OCI-LY3 (cell line): ENCODE measurements around the gene TSPAN3.

Experiments
- H2AFZ ChIP-seq: fragments of 200-600, 300-600 bp; shearing (Covaris generic); 2 replicates; pipeline ENCODE4 v1.6.0; 2014; ENCODE audit warnings: antibody characterized with exemption, low read depth, low read length
- H3K27ac ChIP-seq: fragments of 200-600, 300-600 bp; sonication (generic); 2 replicates; pipeline ENCODE4 v1.5.1; 2014; ENCODE audit warnings: mild to moderate bottlenecking, low read length, moderate library complexity, mixed read lengths
- H3K27me3 ChIP-seq: fragments of 200-600, 300-600 bp; sonication (generic); 2 replicates; pipeline ENCODE4 v1.6.1; 2014; ENCODE audit warnings: low read depth, low read length, mixed read lengths
- H3K36me3 ChIP-seq: fragments of 200-600, 300-600 bp; sonication (generic); replicated peaks from 2 replicates; pipeline ENCODE3; 2014; ENCODE audit warnings: low read depth, low read length, mixed read lengths
- H3K4me1 ChIP-seq: fragments of 300-600, 200-600 bp; sonication (generic); 2 replicates; pipeline ENCODE4 v1.6.1; 2014; ENCODE audit warnings: low read length, mixed read lengths
- H3K4me2 ChIP-seq: fragments of 200-600, 300-600 bp; sonication (generic); 2 replicates; pipeline ENCODE4 v1.6.1; 2014; ENCODE audit warnings: low read length, mixed read lengths
- H3K4me3 ChIP-seq: fragments of 300-600, 200-600 bp; sonication (generic); 2 replicates; pipeline ENCODE4 v1.5.1; 2014; ENCODE audit warnings: antibody characterized with exemption, mild to moderate bottlenecking, low read length, moderate library complexity
- H3K79me2 ChIP-seq: fragments of 300-600, 200-600 bp; shearing (Covaris generic); 2 replicates; pipeline ENCODE4 v1.6.1; 2014; ENCODE audit warnings: mild to moderate bottlenecking, low read length, mixed read lengths
- H3K9ac ChIP-seq: fragments of 300-600, 200-600 bp; shearing (Covaris generic); 2 replicates; pipeline ENCODE4 v1.6.0; 2014; ENCODE audit warnings: mild to moderate bottlenecking, low read length, moderate library complexity
- H3K9me3 ChIP-seq: fragments of 200-600, 300-600 bp; shearing (Covaris generic); 2 replicates; pipeline ENCODE4 v1.6.1; 2014; ENCODE audit warnings: low read length, mixed read lengths; ENCODE audit not compliant: insufficient read depth
- H4K20me1 ChIP-seq: fragments of 200-600, 300-600 bp; sonication (generic); 2 replicates; pipeline ENCODE4 v1.6.1; 2016; ENCODE audit warnings: low read length, mixed read lengths; ENCODE audit not compliant: insufficient read depth
- CTCF ChIP-seq: fragments of 200-600, 300-600 bp; sonication (generic); IDR thresholded peaks from 2 replicates; pipeline ENCODE4 v1.5.1; 2014; ENCODE audit warnings: antibody characterized with exemption, low read length, low read depth
- EZH2phosphoT487 ChIP-seq: fragments of 200-600 bp; shearing (Covaris generic); IDR thresholded peaks from 2 replicates; pipeline ENCODE4 v1.6.1; 2018; ENCODE audit warnings: antibody characterized with exemption, mixed run types, low read depth

TSPAN3 gene

GRCh38 chr15:77027111-77027696, 43.7 kb downstream of the TSPAN3 start:
- TF ChIP-seq EZH2phosphoT487 (no peak), CTCF (no peak)
- H3K79me2 ChIP-seq, result no peaks in the 10 kb centered on the region
- H3K27ac ChIP-seq, result no peak overlapping the region
- no peaks in the 10 kb centered on the region for H3K27me3 ChIP-seq
- no peak overlapping the region for H3K4me3 ChIP-seq
- H3K9me3 ChIP-seq, result no peaks in the 10 kb centered on the region
- H3K9ac ChIP-seq, result no peak overlapping the region
- peaks cover 11% of the 10 kb centered on the region for H3K4me1 ChIP-seq
- H4K20me1 ChIP-seq, result no peaks in the 10 kb centered on the region
- peaks cover 3% of the 10 kb centered on the region for H3K36me3 ChIP-seq
- no peak overlapping the region for H3K4me2 ChIP-seq
- no peak overlapping the region for H2AFZ ChIP-seq

GRCh38 chr15:77026501-77027110, 44.3 kb downstream of the TSPAN3 start:
- Histone ChIP-seq H3K9me3 (no peaks in the 10 kb centered on the region), H4K20me1 (no peaks in the 10 kb centered on the region), H3K27ac (no peak overlapping the region), H3K9ac (no peak overlapping the region), H2AFZ (no peak overlapping the region), H3K4me2 (no peak overlapping the region), H3K36me3 (no peaks in the 10 kb centered on the region), H3K27me3 (no peaks in the 10 kb centered on the region), H3K4me1 (peaks cover 9% of the 10 kb centered on the region), H3K4me3 (no peak overlapping the region), H3K79me2 (no peaks in the 10 kb centered on the region)
- no peak for TF ChIP-seq CTCF
- TF ChIP-seq EZH2phosphoT487, result no peak

GRCh38 chr15:77025941-77026411, 44.9 kb downstream of the TSPAN3 start:
- Histone ChIP-seq H3K79me2 (no peaks in the 10 kb centered on the region), H3K9ac (no peak overlapping the region), H3K36me3 (no peaks in the 10 kb centered on the region), H2AFZ (no peak overlapping the region), H3K4me2 (no peak overlapping the region), H3K27ac (no peak overlapping the region), H3K9me3 (no peaks in the 10 kb centered on the region), H3K4me3 (no peak overlapping the region), H3K4me1 (peaks cover 3% of the 10 kb centered on the region), H3K27me3 (no peaks in the 10 kb centered on the region), H4K20me1 (no peaks in the 10 kb centered on the region)
- no peak for TF ChIP-seq EZH2phosphoT487
- TF ChIP-seq CTCF, result no peak

- Histone ChIP-seq H3K9me3 (no peaks in the 10 kb centered on the region), H3K79me2 (no peaks in the 10 kb centered on the region), H3K9ac (no peak overlapping the region), H3K27ac (no peak overlapping the region), H2AFZ (no peak overlapping the region), H3K36me3 (no peaks in the 10 kb centered on the region), H3K4me2 (no peak overlapping the region), H3K4me3 (no peak overlapping the region), H3K27me3 (no peaks in the 10 kb centered on the region), H4K20me1 (no peaks in the 10 kb centered on the region), H3K4me1 (peaks cover 1% of the 10 kb centered on the region; the same call in 1 of the 2 replicates)
- TF ChIP-seq EZH2phosphoT487 (no peak), CTCF (no peak)
Observed at GRCh38 chr15:77025083-77025901, 45.6 kb downstream of the TSPAN3 start.
